COR-L47 (cell line): ENCODE data around the gene CREBBP.

ENCODE experiments used
- DNase-seq: peaks from one replicate; lab custom pipeline; 2025; lab: John Stamatoyannopoulos, UW

CREBBP gene

DNA sequence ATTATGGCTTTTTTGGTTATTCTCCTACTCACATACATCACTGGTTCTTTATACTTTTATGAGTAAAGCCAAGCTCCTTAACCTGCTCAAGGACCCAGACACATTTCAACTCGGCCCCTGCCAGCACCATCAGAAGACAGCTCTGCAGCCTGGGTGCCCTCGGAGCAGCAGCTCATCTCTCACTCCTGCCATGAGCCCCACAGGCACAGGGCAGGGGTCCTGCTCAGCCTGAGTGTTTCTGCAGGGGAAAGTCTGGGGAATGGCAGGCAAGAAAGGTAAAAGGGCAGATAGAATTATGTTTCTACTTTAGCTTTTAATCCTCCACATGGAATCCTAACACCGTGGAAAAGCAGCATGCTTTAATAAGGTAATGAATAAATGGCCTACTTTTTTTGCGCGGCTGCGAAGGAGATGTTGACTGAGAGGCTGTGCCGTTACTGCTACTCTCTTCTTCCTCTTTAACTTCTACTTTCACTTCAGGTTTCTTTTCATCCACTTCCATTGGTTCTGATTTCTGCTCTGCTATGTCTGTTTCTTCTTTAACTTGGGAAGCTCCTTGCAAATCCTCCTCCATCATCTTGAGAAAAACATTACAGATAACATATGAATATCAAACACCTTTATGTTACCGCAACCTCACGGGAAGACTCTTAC, 113.1 kb downstream of the CREBBP start:
- no peak for DNase-seq

DNA sequence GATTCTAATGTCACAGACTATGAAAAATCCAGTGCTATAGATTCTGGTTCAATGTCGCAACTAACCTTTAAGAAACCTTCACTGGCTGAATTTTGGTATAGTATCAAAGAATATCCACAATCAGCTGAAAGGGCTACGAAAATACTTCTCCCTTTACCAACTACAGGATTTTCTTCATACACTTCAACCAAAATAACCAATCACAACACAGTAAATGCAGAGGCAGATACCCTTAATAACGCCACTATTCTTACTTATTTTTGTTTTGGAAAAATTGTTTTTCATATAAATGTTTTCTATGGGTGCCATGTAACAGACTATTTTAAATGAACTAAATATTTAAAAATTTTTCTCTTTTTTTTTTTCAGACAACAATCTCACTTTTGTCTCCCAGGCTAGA, 114.3 kb downstream of the CREBBP start:
- DNase-seq = no peak

GRCh38 chr16:3764409-3764808, 116.1 kb downstream of the CREBBP start:
- DNase-seq = no peak

DNA sequence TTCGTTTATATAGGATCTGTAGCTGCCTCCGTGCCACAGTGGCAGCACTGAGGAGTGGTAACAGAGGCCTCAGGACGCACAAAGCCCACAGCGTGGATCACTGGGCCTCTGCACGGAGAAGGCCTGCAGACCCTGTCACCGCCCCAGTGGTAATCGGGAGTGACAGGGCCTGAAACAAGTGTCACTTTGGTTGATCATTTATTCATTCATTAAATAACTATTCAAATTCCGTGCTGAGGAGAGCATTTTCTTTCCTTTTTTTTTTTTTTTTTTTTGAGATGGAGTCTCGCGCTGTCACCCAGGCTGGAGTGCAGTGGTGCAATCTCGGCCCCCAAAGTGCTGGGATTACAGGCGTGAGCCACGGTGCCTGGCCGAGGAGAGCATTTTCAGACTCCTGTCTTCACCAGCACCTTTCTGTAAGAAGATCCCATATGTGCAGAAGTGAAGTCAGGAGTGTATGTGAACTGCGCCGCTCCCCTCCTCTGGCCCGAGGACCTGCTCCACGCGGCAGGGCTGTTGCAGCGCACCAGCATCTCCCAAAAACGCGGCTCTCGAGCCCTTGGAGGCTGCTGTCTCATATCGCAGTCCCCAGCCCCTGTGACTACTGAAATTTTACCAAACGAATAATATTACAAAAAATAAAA, 118.3 kb downstream of the CREBBP start:
- no peak for DNase-seq

GRCh38 chr16:3761375-3762106, 119.0 kb downstream of the CREBBP start:
- DNase-seq = no peak

DNA sequence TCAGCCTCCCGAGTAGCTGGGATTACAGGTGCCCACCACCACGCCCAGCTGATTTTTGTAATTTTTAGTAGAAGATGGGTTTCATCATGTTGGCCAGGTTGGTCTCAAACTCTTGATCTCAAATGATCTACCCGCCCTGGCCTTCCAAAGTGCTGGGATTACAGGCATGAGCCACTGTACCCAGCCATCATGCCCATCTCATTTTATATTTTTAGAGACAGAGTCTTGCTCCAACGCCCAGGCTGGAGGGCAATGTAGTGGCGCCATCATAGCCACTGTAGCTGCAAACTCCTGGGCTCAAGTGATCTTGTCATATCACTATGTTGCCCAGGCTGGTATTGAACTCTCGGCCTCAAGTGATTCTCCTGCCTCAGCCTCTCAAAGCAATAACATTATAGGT, 120.0 kb downstream of the CREBBP start:
- no peak for DNase-seq

DNA sequence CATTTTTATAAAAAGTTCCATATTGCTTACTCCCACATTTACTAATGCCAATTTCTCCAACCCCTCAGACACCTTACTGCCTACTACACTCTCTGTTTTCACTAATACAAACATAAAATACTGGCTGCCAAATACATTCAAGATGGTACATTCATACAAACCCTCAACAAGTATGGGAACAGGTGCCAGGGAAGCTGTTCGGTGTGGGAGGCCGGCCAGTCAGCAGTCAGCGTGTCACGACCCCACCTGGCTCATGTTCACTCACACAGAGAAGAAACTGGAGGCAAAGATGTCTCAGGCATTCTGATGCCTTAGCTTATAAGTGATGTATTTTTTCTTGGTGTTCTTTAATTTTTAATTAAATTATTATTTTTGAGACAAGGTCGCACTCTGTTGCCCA, 120.8 kb downstream of the CREBBP start:
- no peak for DNase-seq

DNA sequence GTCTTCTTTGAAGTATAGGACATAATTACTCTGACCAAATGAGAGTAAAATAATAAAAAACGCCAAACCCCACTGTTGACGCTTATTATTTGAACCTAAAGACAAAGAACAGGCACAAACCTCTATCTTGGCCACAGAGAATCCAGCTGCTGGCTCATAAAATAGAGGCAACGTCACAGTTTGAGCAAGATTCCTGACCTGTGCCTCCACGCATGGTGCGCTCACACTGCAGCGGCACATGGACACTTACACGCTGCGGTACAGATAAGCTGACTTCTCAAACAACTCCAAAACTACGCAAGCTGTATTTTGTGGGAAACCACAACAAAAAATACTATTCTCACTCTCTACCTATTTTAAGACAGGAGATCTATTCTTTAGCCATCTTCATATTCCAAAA, 124.4 kb downstream of the CREBBP start:
- DNase-seq = no peak

GRCh38 chr16:3755249-3755648, 125.3 kb downstream of the CREBBP start:
- no peak for DNase-seq

- no peak for DNase-seq
These were observed 125.7 kb downstream of the CREBBP start for GRCh38 chr16:3754772-3755171.

- DNase-seq = no peak
These were observed 126.3 kb downstream of the CREBBP start for GRCh38 chr16:3754081-3754703.

DNA sequence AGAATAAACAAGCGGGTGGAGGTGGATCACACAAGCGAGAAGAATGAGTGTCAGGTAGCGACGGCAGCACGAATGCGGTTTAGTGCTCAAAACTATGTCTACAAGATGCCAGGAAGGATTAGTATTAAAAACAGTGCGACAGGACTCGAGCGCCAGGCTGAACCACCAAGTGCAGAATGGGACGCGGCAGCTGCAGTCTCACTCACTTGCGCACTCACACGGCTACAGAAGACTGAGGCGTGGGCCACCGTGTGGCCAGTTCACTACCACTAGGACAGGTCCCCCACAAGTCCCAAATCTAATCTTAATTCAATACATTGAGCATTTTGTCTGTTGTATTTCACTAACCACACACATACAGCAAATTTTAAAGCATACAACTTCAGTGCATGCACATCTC, 127.5 kb downstream of the CREBBP start:
- DNase-seq = no peak

DNA sequence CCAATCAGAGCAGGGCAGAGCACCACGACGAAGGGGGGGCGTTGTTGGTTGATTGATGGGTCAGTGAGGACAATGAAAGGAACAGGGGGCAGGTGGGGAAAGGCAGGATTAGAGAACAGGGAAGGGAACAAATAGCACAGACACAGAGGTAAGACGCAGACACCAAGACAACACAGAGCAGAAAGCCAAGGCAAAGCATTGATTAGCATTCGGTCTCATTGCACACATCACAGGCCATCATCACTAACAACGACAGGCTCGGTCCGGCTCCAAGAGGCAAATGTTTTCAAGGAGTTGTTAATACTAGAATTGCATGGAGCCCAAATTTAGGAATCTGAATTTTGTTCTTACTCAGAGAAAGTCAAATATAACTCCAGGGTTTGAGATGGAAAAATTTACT, 128.6 kb downstream of the CREBBP start:
- no peak for DNase-seq

GRCh38 chr16:3748307-3748706, 132.2 kb downstream of the CREBBP start:
- DNase-seq = no peak

- no peak for DNase-seq
These were observed 134.7 kb downstream of the CREBBP start for GRCh38 chr16:3745751-3746355.

DNA sequence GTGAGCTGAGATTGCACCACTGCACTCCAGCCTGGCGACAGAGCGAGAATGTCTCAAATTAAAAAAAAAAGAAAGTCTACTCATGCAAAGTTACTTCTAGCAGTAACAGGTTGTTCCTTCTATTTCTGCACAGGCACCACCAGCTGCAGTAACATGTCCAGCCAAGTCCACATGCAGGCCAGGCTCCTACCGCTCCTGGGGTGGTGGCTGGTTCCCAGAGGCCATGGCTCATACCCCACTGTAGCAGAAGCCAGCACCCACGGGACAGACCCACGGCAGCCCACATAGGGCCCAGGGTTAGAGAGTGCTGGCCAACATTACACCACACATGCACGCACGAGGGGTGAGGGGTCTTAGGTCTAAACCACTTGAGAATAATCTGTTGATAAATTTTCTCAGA, 136.5 kb downstream of the CREBBP start:
- no peak for DNase-seq

DNA sequence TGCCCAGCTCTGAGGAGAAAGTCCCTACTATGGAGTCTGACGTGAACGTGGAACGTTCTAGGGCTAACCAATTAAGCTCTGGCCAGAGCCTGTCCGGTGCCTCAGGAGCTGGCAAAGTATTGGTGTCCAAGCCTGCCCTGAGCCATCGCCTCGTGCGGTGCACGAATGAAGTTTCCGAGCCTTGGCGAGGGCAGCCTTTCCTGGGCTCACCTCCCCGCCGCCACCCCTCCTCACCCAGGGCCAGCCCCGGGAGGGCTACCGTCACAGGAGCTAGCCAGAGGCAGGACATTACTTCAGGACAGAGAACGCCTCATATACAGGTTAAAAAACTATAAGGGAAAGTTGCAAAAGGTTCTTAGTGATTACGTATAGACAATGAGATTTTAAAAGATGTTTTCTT, 139.6 kb downstream of the CREBBP start:
- no peak for DNase-seq

DNA sequence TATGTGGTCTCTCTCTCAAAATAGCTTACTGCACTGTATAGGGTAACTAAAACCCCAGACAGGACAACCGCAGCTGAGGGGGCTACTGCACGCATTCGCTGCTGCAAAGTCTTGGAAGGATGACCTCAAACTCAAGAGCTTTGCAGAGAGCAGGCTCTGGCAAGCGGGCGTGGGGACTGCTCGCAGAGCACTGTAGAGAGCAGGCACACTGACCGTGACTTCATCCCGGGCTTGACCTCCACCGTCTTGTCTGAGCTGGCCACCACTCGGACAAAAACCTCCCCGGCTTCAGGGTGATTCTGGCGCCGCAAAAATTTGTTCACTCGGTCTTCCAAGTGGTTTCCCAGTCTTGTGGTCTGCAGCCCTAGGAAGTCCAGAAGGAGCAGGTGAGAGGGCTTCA, 140.3 kb downstream of the CREBBP start:
- DNase-seq = no peak

GRCh38 chr16:3739636-3740035, 140.9 kb downstream of the CREBBP start:
- DNase-seq = no peak

DNA sequence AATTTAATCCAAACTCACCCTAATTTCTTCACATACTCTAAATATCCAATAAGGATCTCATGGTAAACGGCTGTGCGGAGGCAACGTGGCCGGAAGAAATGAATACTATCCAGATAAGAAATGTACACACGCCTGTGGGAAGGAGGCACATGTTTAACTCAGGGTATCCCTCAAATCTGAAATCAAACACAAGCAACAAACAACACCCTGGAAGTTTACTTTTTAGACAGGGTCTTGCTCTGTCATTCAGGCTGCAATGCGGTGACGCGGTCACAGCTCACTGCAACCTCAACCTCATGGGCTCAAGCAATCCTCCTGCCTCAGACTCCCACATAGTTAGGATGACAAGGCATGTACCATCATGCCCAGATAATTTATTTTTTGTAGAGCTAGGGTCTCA, 142.0 kb downstream of the CREBBP start:
- no peak for DNase-seq

DNA sequence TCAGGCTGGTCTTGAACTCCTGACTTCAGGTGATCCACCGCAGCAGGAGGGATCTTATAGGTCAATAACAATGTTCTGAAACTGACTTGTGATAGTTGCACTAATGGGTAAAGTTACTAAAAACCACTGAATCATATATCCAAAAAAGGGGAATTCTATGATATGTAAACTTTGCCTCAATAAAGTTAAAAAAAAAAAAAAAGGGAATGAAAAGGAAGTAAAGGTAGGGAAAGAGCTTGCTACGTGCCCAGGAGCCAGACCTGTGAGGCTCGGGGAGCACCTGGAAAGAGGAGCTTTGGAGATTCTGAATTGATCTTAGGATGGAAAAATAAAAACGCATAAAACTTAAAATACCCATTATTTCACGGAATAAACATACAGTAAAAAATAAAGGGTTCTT, 142.4 kb downstream of the CREBBP start:
- no peak for DNase-seq

- DNase-seq = no peak
These were observed 143.3 kb downstream of the CREBBP start for GRCh38 chr16:3737181-3737580.

DNA sequence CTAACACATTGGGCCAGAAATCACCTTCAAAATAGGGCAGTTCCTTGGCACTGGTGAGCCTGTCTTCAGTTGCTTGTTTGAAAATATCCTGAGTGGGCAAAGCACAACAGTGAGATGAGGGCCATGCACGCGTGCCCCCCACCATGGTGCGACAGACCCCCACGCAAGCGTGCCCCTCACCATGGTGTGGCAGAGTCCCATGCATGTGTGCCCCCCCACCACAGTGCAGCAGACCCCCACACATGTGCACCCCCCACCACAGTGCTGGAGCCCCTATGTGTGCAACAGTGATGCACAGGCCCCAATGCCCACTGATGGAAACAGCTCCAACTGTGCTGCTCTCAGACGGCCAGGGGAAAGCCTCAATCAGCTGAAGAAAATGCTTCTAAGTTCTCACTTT, 144.4 kb downstream of the CREBBP start:
- DNase-seq = no peak
